ENCODE measurements around the gene IER5L. TPM values are rescaled to one million over a fixed set of nuclear protein-coding genes. Genes with fewer than 3 reads are reported as not detected.
"Not testable (repeated sequence)": the region's sequence is repeated elsewhere in the genome, so short reads cannot be mapped to it uniquely, and the experiment has no call there.

Gene IER5L
- total RNA-seq, 1 donor from 2014 or later: 11.2 TPM

DNA sequence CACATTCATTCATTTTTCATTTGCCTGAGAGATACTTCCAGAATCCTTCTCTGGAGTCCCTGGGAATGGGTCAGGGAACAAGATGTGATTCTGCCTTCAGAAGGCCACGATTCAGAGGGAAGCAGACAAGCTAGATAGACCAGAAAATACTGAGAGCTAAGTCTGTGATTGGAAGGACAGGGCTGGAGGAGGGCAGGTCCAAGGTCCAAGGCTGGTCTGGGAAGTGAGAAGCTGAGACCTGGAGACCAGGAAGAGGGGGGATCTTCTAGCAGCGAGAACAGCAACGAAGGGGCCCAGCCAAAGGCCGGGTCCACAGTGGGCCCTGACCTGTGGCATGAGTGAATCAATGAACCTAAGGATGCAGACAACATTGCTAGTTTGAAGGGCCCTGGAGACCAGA lies 4.1 kb upstream of the IER5L start:
- no peak for DNase-seq (ENCODE audit: low read depth in 2 of 2)

DNA sequence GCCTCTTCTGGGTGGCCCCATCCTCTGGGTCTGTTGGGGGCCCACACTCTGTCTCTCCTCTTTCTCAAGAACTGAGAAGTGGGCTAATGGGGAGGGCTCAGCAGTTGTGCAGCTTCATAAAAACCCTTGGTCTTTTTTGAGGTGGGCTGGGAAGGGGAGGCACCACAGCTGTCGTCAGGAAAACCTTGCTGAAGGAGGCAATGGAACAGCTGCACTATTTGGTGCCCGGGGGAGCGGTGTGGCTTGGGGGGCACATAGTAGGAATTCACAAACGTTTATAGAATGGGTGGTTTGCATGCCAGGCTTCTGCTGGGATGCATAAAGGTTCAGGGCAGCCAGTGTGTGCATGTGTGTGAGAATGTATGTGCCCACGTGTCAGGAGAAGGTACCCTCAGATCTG lies 3.2 kb upstream of the IER5L start:
- no peak for DNase-seq (ENCODE audit: low read depth in 2 of 2)

DNA sequence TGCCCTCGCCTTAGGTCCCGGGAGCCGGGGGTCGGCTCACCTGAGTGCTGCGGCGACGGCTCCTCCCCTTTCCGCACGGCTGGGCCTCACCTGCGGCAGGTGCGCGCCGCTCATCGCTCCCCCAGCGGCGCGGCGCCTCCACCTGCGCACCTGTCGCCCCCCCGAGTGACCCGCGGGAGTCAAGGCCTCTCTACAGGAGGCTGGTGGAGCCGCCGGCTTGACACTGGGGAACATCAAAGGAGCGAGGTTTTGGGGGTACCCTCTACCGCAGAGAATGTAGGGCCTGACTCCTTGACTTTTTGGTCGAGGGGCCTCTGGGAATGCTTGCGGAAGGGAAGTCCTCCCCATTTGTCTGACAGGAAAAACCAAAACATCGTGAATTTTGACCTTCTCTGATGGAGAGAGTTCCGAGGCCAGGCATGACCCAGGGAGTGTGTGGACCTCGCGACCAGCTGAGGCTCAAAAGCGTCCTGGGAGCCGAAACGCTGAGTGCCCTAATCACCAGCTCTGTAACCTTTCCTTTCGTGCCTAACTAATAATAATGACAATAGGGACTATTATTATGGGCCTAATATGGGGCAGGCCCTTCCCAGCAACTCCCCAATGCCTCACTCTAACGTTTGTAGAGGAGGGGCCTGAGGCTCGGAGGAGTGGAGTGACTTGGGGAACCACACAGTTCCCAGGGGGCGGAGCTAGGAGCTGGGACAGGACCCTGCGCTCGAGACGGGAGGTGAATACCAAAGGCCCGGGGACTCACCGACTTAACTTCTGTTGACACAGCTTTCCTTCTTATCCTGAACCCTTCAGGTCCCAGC lies 714 bp upstream of the IER5L start:
- no peak for DNase-seq (ENCODE audit: low read depth in 2 of 2)

DNA sequence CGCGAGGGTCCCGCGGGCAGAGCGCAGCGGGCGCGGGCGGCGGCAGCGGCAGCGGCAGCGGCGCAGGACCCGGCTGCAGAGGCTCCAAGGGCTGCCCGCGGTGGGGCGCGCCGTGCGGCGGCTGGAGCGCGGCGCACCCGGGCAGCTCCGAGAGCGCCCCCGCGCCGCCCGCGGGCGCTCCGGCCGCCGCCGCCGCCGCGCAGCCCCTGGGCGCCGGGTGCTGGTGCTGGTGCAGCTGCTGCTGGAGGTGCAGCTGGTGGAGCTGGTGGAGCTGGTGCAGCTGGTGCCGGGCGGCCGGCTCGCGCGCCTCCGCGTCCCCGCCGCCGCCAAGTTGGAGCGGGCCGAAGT lies 644 bp downstream of the IER5L start:
- DNase-seq (ENCODE audit: low read depth in 2 of 2): peak in 1 of 2 donors; percentile 57

DNA sequence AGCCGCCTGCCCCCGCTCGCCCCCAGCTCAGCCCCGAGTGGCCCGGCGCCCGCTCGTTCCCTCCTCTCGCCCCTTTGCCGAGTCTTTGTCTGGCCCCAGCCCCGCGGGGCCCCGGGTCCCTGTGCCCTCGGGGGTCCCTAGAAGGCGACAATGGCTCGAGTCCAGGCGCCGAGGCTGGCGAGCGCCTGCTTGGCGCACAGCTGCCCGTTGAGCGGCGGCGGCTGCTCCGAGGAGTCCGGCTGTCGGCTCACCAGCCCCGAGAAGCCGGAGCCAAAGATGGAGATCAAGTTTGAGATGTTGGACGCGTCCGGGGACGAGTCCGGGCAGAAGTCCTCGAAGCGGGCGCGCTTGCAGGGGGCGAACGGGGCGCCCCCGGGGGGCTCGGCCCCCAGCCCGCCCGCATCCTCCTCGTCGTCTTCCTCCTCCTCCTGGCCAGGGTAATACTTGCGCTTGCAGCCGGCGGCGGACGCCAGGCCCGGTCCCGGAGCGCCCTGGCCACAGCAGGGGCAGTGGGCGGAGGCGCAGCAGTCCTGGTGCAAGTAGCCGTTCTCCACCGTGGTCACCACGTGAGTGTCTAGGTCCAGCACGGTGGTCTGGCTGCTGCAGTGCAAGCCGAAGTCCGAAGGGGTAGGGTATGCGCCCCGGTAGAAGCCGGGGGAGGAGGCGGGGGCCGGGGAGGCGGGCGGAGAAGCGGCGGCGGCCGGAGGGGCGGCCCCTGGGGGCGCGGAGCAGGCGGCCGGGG lies 1.2 kb downstream of the IER5L start:
- DNase-seq (ENCODE audit: low read depth in 2 of 2): peak; percentile 47 to 71

DNA sequence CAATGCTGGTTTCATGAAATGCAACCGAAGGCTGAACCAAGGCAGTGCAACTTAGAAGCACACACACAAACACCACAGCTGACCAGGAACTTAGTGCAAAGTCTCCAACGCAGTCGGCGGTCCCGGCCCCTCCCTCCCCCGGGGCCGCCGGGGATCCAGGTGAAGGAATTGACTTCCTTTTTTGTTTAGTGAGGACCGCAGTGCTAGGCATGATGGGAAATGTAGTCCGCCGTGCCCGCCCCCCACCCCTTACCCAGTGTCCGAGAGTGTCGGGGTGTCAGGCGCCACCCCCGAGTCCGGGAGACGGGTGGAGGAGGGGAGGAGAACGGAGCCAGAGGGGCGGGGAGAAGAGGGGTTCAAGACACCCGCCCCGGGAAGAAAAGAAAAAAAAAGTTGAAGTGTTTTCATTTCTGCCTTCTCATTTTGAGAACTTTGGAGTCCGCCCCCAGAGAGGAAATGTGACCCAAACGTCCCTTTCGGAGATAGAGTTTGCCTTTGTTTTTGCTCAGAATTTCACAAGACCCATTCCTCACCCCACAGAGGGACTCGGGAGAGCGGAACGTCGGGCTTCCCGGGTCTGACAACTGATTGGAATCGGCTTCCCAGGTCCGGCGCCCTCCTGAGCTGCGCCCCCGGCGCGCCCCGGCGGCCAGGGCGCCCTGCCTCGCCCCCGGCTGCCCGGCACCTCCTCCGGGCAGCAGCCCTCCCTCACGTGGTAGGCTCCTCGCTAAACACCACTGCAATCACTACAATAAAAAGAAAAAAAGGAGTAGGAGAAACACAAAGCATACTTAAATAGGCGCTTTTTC lies 2.0 kb downstream of the IER5L start:
- peak; percentile 31 to 82 for DNase-seq (ENCODE audit: low read depth in 2 of 2)

- DNase-seq (ENCODE audit: low read depth in 2 of 2): no peak
Measured at GRCh38 chr9:129175515-129175824, 2.6 kb downstream of the IER5L start.

GRCh38 chr9:129174724-129175514 lies 3.1 kb downstream of the IER5L start:
- peak in 1 of 2 donors; percentile 85 for DNase-seq (ENCODE audit: low read depth in 2 of 2)

DNA sequence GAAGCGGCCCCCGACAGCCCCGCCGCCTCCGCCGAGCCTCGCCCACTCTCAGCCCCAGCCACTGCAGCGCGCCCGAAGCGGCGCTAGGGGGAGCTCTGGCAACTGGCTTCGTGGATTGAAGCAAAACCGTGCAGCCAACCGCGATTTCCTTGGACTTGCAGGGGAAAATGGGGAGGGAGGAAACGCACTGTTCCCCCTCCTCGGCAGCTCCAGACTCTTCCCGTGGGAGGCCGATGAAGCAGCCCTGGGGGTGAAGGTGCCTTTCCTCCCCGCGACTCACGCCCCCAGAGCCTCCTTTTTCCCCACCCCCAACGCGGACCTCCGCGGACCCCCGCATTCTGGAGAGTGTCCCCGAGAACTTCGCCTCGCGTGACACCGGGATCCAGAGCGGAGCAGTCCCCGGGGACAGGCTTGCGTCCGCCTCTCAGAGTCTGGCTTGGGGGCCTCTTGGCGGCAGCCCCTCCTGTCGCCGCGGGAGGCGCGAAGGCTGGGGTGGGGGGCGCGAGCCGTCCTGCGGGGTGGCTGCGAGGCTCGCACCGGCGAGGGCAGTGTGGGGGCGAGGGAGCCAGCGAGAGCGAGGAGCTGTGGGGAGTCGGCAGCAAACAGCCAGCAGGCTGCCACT lies 3.8 kb downstream of the IER5L start:
- peak; percentile 75 to 93 for DNase-seq (ENCODE audit: low read depth in 2 of 2)

DNA sequence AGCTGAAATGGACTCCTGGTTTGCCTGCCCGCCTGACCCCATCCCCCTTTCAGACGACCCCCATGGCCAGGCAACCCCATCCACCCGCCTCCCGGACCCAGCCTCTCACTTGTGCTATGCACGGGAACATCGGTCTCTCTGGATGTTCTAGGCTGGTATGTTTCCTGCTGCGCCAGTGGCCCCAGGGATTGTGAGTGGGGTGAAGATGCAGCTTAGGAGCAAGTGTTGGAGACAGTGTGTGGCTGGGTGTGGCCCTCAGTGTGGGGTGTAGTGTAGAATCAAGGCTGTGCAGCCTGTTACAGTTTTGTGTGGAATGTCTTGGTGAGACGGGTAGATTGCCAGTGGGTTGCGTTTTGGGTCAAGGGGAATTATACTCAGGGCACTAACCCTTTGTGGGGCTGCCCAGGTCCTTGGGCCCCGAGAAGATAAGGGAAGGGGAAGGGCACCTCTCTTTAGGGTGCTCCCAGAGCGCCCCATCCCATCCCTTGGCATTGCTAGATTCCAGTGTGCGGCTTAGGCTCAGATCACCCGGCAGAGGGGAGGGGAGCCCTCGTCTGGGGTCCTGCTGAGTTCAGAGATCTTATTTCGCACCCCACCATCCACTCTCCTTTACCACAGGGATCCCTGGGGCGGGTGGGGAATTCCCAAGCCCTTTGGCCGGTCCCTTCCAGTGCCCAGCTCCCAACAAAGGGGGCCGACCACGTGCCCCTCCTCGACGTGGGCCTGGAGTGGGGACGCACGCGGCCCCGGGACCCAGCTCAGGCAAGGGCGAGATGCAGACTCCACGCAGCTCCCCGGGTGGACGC lies 4.6 kb downstream of the IER5L start:
- no peak for DNase-seq (ENCODE audit: low read depth in 2 of 2)

- DNase-seq (ENCODE audit: low read depth in 2 of 2): no peak
Measured at GRCh38 chr9:129172816-129173215, 5.2 kb downstream of the IER5L start.

DNA sequence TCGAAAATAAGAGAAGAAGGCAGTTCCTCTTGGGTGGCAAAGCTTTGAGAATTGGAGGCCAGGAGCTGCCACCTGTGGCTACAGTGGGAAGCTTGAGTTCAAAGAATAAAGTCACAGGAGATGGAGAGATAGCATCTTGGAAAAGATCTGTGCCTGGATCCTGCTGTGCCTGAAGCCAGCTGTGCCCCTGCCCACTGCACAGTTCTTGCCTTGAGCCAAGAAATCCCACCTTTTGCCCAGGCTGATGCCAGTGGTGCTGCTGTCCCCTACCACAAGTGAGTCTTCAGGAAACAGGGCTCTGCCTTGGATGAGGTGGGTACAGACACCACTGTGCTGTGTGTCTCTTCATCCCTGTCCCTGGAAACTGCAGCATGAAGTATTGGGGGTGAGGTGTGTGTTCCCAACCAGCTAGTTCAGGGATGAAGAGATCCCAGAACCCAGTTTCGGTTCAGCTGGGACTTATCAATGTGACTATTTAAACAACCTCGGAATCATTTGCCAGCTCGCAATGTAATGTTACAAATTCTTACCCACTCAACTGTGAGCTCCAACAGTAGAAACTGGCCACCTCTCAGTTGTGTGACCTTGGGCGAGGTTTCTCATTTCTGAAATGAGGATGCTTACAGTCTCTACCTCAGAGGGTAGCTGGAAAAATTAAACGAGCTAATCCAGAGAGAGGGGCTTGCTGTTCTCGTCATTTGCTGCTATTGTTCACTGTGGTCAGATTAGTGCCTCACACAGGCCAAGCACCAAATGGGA lies 5.9 kb downstream of the IER5L start:
- DNase-seq (ENCODE audit: low read depth in 2 of 2): no peak

DNA sequence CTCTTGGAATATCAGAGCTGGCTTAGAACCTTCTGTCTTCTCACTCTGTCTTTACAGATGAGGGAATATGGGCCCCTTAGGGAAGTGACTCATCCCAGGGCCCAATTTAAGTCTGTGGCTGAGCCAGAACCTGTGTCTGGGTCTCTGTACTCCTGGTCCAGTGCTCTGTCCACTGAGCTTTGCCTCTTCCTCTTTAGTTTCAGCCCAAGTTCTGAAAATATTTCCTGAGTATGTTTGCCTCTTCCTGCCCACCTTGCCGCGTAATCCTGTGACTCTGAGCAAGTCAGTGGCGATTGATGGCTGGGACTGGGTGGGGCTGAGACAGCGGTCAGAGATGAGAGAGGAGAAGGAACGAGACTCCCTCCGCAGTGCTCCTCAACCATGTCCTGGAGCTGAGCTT lies 7.8 kb downstream of the IER5L start:
- peak in 1 of 2 donors; percentile 40 for DNase-seq (ENCODE audit: low read depth in 2 of 2)

- DNase-seq (ENCODE audit: low read depth in 2 of 2): peak; percentile 70 to 90
Measured at GRCh38 chr9:129166623-129167557, 11.2 kb downstream of the IER5L start.

- no peak for DNase-seq (ENCODE audit: low read depth in 2 of 2)
Measured at GRCh38 chr9:129165198-129165597, 12.9 kb downstream of the IER5L start.

DNA sequence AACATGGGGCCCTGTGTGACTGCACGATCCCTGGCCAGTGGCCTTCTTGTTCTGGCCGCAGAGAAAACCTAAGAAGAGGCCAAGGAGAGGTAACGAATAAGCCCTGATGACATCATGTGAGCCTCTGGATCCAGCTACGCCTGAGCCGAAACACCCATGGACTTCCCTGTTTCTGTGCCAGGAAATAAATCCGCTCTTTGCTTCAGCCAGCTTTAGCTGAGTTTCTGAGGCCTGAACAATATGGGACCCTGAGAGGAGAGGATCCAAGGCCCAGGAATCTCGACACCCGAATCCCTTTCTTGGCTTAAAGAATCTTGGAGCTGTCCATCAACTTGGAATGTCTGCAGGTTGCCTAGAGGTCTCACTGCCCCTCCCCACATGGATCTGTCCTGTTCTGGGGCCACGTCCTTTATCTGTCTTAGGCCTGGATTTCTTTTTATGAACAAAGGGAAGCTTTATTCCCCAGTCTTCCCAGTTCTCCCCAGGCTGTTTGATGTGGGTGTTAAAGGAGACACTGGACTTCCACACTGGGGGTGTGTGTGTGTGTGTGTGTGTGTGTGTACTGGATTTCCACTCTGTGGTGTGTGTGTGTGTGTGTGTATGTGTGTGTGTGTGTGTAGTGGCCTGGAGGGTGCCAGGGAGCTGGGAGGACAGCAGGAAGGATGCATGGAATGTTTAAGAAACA lies 13.7 kb downstream of the IER5L start:
- no peak for DNase-seq (ENCODE audit: low read depth in 2 of 2)

- DNase-seq (ENCODE audit: low read depth in 2 of 2): no peak
Measured at GRCh38 chr9:129163753-129164152, 14.3 kb downstream of the IER5L start.

DNA sequence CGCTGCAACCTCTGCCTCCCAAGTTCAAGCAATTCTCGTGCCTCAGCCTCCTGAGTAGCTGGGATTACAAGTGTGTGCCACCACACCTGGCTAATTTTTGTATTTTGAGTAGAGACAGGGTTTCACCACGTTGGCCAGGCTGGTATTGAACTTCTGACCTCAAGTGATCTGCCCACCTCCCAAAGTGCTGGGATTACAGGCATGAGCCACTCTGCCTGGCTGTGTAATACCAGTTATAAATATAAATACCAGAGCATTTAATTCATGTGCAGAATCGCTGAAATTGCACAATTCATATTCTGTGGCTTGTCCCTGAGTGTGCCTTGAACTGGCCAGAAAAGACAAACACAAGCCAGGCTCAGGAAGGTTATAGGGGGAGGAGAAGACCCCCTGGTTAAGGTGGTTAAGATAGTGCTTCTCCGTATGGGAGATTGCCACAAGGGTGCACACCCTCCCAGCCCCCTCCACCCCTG lies 14.8 kb downstream of the IER5L start:
- DNase-seq (ENCODE audit: low read depth in 2 of 2): not testable (repeated sequence)
